DOHH2 (cell line): Measurements from ENCODE around the gene STK38L.

Experiments used
- H3F3A ChIP-seq: fragments of 200-600 bp; sonication (generic), shearing (Covaris generic); 2 replicates; pipeline ENCODE4 v1.6.0; 2016; ENCODE audit warnings: antibody characterized with exemption, mild to moderate bottlenecking; ENCODE audit not compliant: control insufficient read depth, insufficient read depth
- H3K27ac ChIP-seq: fragments of 200-600 bp; sonication (generic); 2 replicates; pipeline ENCODE4 v1.5.1; 2014; ENCODE audit warnings: low read depth, mild to moderate bottlenecking, low read length, moderate library complexity
- H3K27me3 ChIP-seq: fragments of 200-600 bp; sonication (generic); 2 replicates; pipeline ENCODE4 v1.6.1; 2014; ENCODE audit warnings: mild to moderate bottlenecking, low read length, mixed read lengths; ENCODE audit not compliant: control insufficient read depth
- H3K36me3 ChIP-seq: fragments of 200-600 bp; sonication (generic); 2 replicates; pipeline ENCODE4 v1.6.1; 2014; ENCODE audit warnings: mild to moderate bottlenecking, low read length, moderate library complexity, mixed read lengths; ENCODE audit not compliant: control insufficient read depth
- H3K4me1 ChIP-seq: fragments of 200-600 bp; sonication (generic); 2 replicates; pipeline ENCODE4 v1.6.1; 2014; ENCODE audit warnings: mild to moderate bottlenecking, low read length, mixed read lengths; ENCODE audit not compliant: control insufficient read depth
- H3K4me2 ChIP-seq: fragments of 200-600 bp; sonication (generic); 2 replicates; pipeline ENCODE4 v1.6.0; 2014; ENCODE audit warnings: mild to moderate bottlenecking, low read length, moderate library complexity
- H3K4me3 ChIP-seq: fragments of 200-600 bp; sonication (generic); 2 replicates; pipeline ENCODE4 v1.5.1; 2014; ENCODE audit warnings: mild to moderate bottlenecking, low read length, mixed read lengths
- H3K79me2 ChIP-seq: fragments of 200-600 bp; sonication (generic); 2 replicates; pipeline ENCODE4 v1.6.1; 2014; ENCODE audit warnings: mild to moderate bottlenecking, low read length, mixed read lengths; ENCODE audit not compliant: control insufficient read depth
- H3K9me2 ChIP-seq: fragments of 200-600 bp; sonication (generic); replicated peaks from 2 replicates; pipeline ENCODE4 v1.6.1; 2014; ENCODE audit warnings: mild to moderate bottlenecking, low read length, mixed read lengths; ENCODE audit not compliant: control insufficient read depth
- H3K9me3 ChIP-seq: fragments of 200-600 bp; sonication (generic); 2 replicates; pipeline ENCODE4 v1.6.1; 2014; ENCODE audit warnings: antibody characterized with exemption, low read length, mixed read lengths; ENCODE audit not compliant: control insufficient read depth, insufficient read depth
- H4K20me1 ChIP-seq: fragments of 200-600 bp; sonication (generic); 2 replicates; pipeline ENCODE4 v1.6.0; 2014; ENCODE audit warnings: low read depth, mild to moderate bottlenecking, antibody characterized with exemption, low read length, moderate library complexity; ENCODE audit not compliant: control insufficient read depth, insufficient read depth
- EZH2phosphoT487 ChIP-seq: fragments of 200-600 bp; sonication (generic); IDR thresholded peaks from 2 replicates; pipeline ENCODE4 v1.6.1; 2017; ENCODE audit warnings: borderline replicate concordance, mild to moderate bottlenecking, antibody characterized with exemption, low read length, moderate library complexity, mixed read lengths
- TF ChIP-seq, protein P1 (sequence below): fragments of 200-600 bp; sonication (generic); IDR thresholded peaks from one replicate; pipeline ENCODE4 v1.5.1; 2014; ENCODE audit warnings: antibody characterized with exemption, mild to moderate bottlenecking, low read depth, low read length; ENCODE audit not compliant: poor library complexity, severe bottlenecking

The STK38L gene

DNA sequence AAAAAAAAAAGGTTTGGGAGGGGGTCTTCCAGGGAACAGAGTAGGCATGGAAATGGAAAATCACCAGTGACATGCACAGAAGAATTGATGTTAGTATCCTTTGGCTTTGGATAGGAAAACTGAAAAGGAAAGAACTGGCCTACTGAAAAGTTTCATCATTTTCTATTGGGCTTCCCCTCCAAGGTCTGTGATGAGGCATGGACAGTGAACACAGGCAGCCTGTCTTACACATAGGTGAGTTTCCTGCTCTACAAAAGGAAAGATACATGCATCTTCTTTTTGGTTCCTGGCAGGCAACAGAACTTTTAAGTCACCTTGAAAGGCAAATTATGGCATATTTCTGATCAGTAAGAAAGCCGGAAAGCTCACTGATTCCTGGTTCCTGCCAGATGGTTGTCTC, 94.4 kb downstream of the STK38L start:
- Histone ChIP-seq H3F3A (no peaks in the 10 kb centered on the region; the same call in 1 of the 2 replicates), H3K27me3 (peaks cover 7% of the 10 kb centered on the region), H3K9me2 (no peaks in the 10 kb centered on the region), H4K20me1 (no peaks in the 10 kb centered on the region), H3K4me2 (no peak overlapping the region), H3K9me3 (no peaks in the 10 kb centered on the region), H3K4me3 (no peak overlapping the region), H3K27ac (no peak overlapping the region), H3K4me1 (peaks cover 9% of the 10 kb centered on the region), H3K36me3 (no peaks in the 10 kb centered on the region), H3K79me2 (peaks cover 18% of the 10 kb centered on the region)
- TF ChIP-seq, protein P1, sequence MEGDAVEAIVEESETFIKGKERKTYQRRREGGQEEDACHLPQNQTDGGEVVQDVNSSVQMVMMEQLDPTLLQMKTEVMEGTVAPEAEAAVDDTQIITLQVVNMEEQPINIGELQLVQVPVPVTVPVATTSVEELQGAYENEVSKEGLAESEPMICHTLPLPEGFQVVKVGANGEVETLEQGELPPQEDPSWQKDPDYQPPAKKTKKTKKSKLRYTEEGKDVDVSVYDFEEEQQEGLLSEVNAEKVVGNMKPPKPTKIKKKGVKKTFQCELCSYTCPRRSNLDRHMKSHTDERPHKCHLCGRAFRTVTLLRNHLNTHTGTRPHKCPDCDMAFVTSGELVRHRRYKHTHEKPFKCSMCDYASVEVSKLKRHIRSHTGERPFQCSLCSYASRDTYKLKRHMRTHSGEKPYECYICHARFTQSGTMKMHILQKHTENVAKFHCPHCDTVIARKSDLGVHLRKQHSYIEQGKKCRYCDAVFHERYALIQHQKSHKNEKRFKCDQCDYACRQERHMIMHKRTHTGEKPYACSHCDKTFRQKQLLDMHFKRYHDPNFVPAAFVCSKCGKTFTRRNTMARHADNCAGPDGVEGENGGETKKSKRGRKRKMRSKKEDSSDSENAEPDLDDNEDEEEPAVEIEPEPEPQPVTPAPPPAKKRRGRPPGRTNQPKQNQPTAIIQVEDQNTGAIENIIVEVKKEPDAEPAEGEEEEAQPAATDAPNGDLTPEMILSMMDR = no peak
- no peak for TF ChIP-seq EZH2phosphoT487

DNA sequence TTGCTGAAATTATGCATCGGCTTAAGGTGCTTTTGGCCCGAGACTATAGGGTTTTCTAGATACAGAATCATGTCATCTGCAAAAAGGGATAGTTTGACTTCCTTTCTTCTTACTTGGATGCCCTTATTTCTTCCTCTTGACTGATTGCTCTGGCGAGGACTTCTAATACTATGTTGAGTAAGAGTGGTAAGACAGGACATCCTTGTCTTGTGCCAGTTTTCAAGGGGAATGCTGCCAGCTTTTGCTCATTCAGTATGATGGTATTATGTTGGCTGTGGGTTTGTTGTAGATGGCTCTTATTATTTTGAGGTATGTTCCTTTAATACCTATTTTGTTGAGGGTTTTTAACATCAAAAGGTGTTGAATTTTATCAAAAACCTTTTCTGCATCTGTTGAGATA, 96.9 kb downstream of the STK38L start:
- no peaks in the 10 kb centered on the region for H4K20me1 ChIP-seq
- no peaks in the 10 kb centered on the region for H3K4me1 ChIP-seq
- no peak overlapping the region for H3K4me2 ChIP-seq
- no peak overlapping the region for H3K4me3 ChIP-seq
- no peaks in the 10 kb centered on the region for H3K36me3 ChIP-seq
- no peaks in the 10 kb centered on the region for H3K9me3 ChIP-seq
- H3K79me2 ChIP-seq = peaks cover 11% of the 10 kb centered on the region
- H3K27me3 ChIP-seq = no peaks in the 10 kb centered on the region
- no peaks in the 10 kb centered on the region for H3F3A ChIP-seq
- no peaks in the 10 kb centered on the region for H3K9me2 ChIP-seq
- no peak overlapping the region for H3K27ac ChIP-seq
- TF ChIP-seq EZH2phosphoT487 = no peak
- TF ChIP-seq, protein P1 = no peak

DNA sequence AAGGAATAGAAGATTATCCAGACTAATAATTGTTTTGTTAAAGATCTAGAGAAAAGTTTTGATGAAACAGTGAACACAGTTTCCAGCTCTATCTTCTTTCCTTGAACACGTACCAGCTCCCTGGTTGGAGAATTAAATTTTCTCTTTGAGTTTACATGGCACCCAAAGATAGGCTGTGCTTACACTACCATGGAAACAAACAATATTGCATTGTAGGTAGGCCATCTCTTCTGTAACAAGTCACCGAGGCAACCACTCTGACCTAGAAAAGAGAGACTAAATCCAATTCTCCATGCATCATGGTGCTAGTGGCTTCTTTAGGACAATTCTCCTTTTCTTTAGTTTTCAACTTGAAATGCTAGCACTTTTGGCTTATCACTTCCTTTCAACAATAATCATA, 98.5 kb downstream of the STK38L start:
- Histone ChIP-seq H3K9me2 (no peaks in the 10 kb centered on the region), H3K36me3 (no peaks in the 10 kb centered on the region), H3K27ac (no peak overlapping the region), H3K9me3 (no peaks in the 10 kb centered on the region), H3K4me2 (no peak overlapping the region), H3K4me3 (no peak overlapping the region), H3K4me1 (no peaks in the 10 kb centered on the region), H3F3A (no peaks in the 10 kb centered on the region), H3K79me2 (peaks cover 11% of the 10 kb centered on the region), H3K27me3 (no peaks in the 10 kb centered on the region), H4K20me1 (no peaks in the 10 kb centered on the region)
- TF ChIP-seq EZH2phosphoT487 = no peak
- TF ChIP-seq, protein P1 = no peak
